ENCODE data around the gene F10. TPM values are rescaled to one million over a fixed set of nuclear protein-coding genes. Genes with fewer than 3 reads are reported as not detected.
A peak's percentile ranks its signal among the peaks of the same experiment; 100 is the strongest.

Gene F10
- total RNA-seq, 1 donor from 2014 or later: 21.4 TPM

DNA sequence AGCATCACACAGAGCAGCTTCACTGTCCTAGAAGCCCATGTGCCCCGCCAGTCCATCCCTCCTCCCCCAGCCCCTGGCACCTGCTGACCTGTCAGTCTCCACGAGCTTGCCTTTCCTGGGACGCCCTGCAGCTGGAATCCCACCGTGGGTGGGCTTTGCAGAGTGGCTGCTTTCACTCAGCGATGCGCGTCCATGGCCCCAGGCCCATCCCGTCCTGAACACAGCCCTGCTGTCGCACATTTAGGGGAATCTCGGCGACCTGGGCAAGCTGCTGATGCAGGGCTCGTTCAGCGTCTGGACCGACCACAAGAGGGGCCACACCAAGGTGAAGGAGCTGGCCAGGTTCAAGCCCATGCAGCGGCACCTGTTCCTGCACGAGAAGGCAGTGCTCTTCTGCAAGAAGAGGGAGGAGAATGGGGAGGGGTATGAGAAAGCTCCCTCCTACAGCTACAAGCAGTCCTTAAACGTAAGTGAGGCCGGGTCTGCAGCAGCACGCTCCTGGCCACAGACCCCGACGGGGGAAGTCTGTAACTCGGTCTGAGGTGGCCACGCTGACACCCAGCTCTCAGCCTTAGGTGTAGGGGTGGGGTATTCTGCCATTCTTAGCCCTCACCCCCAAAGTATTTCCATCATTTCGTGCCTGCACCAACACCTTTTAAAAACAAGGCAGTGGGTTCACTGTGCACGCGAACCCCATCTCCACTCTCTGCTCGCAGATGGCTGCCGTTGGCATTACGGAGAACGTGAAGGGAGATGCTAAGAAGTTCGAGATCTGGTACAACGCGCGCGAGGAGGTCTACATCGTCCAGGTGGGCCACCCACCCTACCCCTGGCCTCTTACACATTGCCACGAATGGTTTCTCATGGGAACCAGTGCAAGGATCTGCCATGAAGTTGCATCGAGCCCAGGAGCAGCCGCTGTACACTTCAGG is 35.3 kb upstream of the F10 start:
- DNase-seq: no peak

GRCh38 chr13:113087923-113088690 is 34.5 kb upstream of the F10 start:
- no peak for DNase-seq

GRCh38 chr13:113088691-113089020 is 33.9 kb upstream of the F10 start:
- DNase-seq: no peak

GRCh38 chr13:113089693-113090414 is 32.7 kb upstream of the F10 start:
- no peak for DNase-seq

DNA sequence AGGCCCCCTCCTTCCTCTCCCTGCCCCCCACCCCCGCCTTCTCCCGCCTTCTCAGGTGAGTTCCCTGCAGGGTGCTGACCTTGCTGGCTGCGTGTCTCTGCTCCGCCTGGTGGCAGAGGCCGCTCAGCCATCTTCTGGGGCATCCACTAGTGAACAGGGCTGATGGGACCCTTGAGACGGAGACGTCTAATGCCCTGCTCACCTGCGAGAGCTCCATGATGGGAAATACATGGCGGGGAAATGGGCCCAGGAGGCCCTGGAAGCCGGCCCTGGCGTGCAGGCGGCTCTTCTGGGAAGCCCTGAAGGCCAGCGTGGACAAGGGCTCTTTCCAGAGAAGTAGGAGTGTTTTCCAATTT is 32.2 kb upstream of the F10 start:
- DNase-seq: no peak

GRCh38 chr13:113090806-113091205 is 31.8 kb upstream of the F10 start:
- no peak for DNase-seq

DNA sequence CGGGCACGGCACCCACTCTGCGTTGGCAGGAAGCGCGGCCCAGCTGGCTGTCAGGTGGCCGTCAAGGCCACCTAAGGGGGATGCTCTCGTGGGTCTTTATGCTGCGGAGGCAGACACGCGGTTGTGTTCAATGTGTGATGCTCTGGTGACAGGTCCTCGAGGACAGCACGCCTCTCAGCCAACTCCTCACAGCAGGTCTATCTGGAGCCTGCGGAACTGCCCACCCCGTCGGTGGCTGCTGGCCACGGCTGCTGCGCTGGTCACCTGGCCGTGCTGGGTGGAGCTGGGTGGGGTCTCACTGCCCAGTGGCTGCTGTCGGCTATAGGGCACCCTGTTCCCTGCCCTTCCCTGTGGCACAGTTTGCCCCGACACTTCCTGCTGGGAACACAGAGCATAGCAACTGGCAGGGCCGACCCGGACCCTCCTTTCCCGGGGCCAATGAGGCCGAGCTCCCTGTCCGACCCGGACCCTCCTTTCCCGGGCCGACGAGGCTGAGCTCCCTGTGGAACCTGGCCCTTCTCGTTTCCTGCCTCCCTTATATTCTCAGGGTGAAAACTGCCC is 31.3 kb upstream of the F10 start:
- no peak for DNase-seq

DNA sequence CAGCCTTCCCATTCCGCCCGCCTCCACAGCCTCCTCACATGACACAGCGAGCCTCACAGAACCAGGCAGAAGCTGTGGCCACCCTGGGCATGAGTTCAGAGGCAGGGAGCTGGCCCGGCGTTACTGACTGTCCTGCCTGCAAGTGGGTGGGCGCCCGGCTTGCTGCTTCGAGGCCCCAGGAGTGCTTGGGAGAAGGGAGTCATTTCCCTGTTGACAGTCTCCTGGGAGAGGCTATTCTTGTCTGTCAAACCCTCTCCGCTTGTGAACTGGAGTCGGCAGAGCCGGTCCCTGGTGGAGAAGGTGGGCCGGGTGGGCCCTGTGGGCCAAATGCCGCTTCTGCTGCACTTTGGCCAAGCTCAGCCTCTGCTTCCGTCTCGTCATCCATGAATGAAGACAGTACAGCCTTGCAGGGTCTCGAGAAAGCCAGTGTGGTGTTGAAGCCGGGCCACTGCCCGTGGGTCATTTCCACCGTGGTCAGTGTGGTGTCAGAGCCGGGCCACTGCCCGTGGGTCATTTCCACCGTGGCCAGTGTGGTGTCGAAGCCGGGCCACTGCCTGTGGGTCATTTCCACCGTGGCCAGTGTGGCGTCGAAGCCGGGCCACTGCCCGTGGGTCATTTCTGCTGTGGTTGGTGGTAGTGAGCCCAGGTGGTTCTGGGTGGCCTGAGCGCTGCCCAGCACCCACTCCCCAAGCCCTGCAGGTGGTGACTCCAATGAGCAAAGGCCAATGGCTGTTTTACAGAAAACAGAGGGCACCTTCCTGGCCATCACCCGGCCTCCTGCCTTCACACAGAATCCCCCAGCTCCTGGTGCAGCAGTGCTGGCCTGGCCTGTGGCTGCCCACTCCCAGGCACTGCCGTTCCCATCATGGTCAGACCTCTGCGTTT is 30.5 kb upstream of the F10 start:
- DNase-seq: no peak

DNA sequence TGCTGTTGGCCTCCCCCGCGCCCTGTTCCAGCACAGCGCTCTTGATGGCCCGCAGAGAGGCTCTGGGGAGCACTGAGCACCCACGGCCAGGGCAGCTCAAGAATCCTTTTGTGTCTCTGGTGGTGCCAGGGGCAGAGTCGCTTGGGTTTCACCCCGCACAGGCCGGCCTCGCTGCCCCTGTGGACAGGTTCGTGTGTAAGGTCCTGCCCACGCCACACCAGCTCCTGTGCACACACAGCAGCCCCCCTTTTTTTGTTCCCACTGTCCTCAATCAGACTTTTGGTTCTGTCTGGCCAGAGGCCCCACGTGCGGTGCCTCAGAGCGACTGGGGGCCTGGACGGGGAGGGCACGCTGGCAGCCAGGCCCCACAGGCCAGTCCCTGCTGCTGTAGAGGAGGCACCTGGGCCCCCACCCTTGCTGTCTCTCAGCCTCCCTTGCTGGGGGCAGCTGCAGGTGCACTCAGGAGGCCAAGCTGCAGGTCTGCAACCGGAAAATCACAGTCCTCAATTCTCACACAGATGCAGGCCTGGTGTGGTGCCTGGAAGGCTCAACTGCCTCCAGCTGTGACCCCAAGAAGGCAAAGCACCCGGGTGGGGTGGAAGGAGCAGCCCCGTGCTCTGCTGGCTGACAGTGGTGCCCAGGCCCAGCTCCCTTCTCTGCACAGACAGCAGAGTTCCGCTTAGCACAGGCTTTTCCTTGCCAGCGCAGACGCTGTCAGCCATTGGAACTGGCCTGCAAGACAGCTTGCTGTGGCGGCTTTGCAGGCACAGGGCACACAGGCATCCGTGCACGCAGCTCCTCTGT is 29.6 kb upstream of the F10 start:
- no peak for DNase-seq

GRCh38 chr13:113093580-113094409 is 28.8 kb upstream of the F10 start:
- no peak for DNase-seq

DNA sequence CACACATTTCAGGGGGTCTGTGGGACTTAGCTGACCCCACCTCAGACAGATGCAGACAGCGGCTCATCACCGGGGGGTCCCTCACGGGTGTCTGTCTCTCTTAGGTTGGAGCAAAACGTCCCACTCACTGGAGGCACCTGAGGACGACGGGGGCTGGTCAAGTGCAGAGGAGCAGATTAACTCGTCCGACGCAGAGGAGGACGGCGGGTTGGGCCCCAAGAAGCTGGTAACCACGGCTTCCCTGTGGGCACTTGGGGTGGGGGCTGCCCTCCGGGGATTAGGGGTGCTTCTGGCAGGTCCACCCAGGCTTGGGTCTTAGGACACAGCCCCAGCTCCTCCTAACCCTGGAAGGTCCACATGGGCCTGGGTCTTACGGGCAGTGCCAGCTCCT is 28.2 kb upstream of the F10 start:
- DNase-seq: no peak

- no peak for DNase-seq
Observed at GRCh38 chr13:113095146-113096051, 27.2 kb upstream of the F10 start.

DNA sequence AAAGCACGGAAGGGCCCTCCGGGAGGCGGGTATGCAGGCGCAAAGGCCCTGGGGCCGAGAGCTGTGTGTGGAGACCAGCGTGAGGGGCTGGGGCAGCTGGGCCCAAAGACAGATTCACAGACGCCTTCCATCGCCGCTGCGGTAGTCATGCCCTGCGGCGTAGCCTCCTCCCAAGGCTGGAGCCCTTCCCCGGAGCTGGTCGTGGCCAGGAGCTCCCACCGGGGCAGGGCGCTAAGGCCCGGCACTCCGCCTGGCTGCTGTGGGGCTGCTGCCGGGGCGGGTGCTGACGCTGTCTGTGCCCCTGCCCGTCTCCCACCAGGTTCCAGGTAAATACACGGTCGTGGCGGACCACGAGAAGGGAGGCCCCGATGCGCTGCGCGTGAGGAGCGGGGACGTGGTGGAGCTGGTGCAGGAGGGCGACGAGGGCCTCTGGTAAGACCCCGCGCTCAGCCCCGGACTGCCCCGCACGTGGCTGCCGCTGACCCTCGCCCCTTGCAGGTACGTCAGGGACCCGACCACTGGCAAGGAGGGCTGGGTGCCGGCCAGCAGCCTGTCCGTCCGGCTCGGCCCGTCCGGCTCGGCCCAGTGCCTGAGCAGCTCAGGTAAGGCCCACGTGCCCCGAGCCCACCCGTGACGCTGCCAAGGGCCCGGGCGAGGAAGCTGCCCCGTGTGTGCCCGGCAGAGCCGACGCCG is 26.4 kb upstream of the F10 start:
- DNase-seq: no peak

DNA sequence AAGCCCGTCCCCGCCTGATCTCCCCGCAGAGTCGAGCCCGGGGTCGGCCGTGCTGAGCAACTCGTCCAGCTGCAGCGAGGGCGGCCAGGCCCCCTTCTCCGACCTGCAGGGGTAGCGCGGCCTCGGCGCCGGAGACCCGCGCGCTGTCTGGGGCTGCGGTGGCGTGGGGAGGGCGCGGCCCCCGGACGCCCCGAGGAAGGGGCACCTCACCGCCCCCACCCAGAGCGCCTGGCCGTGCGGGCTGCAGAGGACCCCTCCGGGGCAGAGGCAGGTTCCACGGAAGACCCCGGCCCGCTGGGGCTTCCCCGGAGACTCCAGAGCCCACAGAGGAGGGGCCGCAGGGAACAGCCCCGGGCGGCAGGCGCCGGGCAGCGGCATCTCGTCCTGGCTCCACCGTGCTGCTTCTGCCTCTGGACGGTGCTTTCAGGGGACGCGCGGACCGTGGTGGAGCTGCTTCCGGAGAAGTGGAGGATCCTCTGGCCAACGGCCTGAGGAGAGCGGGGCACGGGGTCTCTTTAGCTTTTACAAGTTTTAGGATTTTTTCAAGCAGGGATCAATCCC is 25.8 kb upstream of the F10 start:
- no peak for DNase-seq

DNA sequence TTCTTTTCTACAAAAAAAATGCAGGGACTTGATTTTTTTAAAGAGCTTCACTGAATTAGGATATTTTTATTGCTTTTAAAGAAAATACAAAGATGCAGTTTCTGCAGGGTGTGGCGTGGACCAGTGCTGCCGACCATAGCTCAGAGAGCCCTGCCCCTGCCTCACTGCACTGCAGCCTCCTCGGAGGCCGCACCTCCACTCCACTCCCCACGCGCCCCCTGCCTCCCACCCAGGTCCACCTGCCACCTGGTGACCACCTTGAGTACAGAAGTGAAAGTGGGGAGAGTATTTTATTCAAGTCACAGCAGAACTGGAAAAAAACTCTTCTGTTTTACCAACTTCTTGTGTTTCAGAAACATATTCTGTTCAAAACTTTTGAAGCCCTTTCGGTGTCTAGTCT is 24.9 kb upstream of the F10 start:
- DNase-seq: no peak

DNA sequence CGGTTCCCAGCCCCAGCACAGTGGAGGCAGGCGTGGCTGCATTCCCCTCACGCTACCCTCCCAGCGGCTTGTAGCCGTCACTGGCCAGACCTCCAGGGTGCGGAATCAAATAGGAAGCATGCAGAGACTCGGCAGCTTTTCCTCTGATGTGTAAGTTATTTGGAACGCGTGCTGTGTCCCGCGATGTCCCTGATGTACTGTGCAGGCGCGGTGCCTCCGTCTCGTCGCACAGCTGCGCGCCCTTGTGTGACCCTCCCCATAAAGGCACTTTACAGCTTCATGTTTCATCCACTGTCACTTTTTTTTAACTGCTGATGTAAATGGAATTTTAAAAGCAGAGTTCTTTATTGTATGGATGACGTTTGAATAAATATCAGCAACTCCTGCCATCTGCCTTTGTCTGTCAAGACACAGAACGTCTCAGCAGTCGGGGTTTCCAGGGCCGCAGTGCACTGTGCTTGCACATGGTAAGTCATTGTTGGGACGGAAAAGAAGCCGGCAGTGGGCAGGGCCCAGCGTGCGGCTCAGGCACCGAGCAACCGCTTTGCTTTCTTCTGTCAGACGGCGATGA is 24.4 kb upstream of the F10 start:
- DNase-seq: peak; percentile 95

- no peak for DNase-seq
Observed at GRCh38 chr13:113099142-113099541, 23.5 kb upstream of the F10 start.

Measured in tongue (tissue), 2 donors.